Stimulated activated CD4-positive, alpha-beta T cell treated with anti-CD3 and anti-CD28 coated beads, Interleukin-4, amount 100 ng/mL, for 24 hours (primary cell): ENCODE measurements around the gene NEIL1.
"Not testable (repeated sequence)": the region's sequence is repeated elsewhere in the genome, so short reads cannot be mapped to it uniquely, and the experiment has no call there.

Source experiments
- DNase-seq: peaks from one replicate; pipeline ENCODE4 v3.0.0-alpha.2; 2020

NEIL1 gene

GRCh38 chr15:75333654-75334419 is 13.0 kb upstream of the NEIL1 start:
- not testable (repeated sequence) for DNase-seq

- no peak for DNase-seq
Measured at GRCh38 chr15:75335313-75335704, 11.5 kb upstream of the NEIL1 start.

- DNase-seq, result peak; percentile 90
Measured at GRCh38 chr15:75335705-75336355, 11.0 kb upstream of the NEIL1 start, which contains the start of gene COMMD4. COMMD4 (plus strand) TSS chr15:75336063; CDS start chr15:75336090, 27 bp downstream.

GRCh38 chr15:75338661-75339240 is 8.1 kb upstream of the NEIL1 start:
- no peak for DNase-seq

GRCh38 chr15:75339531-75340240 is 7.2 kb upstream of the NEIL1 start:
- DNase-seq, result no peak

GRCh38 chr15:75342221-75342620 is 4.6 kb upstream of the NEIL1 start:
- DNase-seq, result no peak

- not testable (repeated sequence) for DNase-seq
Measured at GRCh38 chr15:75343953-75344352, 2.9 kb upstream of the NEIL1 start.

GRCh38 chr15:75347222-75348033 is 589 bp downstream of the NEIL1 start:
- DNase-seq, result peak; percentile 48

- DNase-seq, result no peak
Measured at GRCh38 chr15:75348034-75348561, 1.3 kb downstream of the NEIL1 start.

GRCh38 chr15:75348562-75349350 is 1.9 kb downstream of the NEIL1 start:
- DNase-seq, result no peak

- DNase-seq, result not testable (repeated sequence)
Measured at GRCh38 chr15:75349351-75349669, 2.5 kb downstream of the NEIL1 start.

- peak; percentile 62 for DNase-seq
Measured at GRCh38 chr15:75349851-75350588, 3.2 kb downstream of the NEIL1 start.

GRCh38 chr15:75350601-75351361 is 3.9 kb downstream of the NEIL1 start:
- DNase-seq, result no peak

GRCh38 chr15:75352186-75353080 is 5.6 kb downstream of the NEIL1 start:
- no peak for DNase-seq

GRCh38 chr15:75353604-75354003 is 6.8 kb downstream of the NEIL1 start:
- DNase-seq, result no peak

GRCh38 chr15:75354454-75354853 is 7.6 kb downstream of the NEIL1 start:
- no peak for DNase-seq

- no peak for DNase-seq
Measured at GRCh38 chr15:75355369-75355768, 8.5 kb downstream of the NEIL1 start.

GRCh38 chr15:75356006-75356405 is 9.2 kb downstream of the NEIL1 start:
- DNase-seq, result no peak

- no peak for DNase-seq
Measured at GRCh38 chr15:75356517-75356916, 9.7 kb downstream of the NEIL1 start.
